GM21526 (cell line): ENCODE measurements around the gene EPC2.
"Not testable (repeated sequence)": the region's sequence is repeated elsewhere in the genome, so short reads cannot be mapped to it uniquely, and the experiment has no call there.

Source experiments
- ATAC-seq: cut with Tn5 transposase; IDR thresholded peaks from one replicate; pipeline ENCODE4 v1.9.1; 2021; ENCODE audit warnings: moderate library complexity; ENCODE audit not compliant: unreplicated experiment, low FRiP score

EPC2 gene

GRCh38 chr2:148790172-148790571 lies 145.6 kb downstream of the EPC2 start:
- not testable (repeated sequence) for ATAC-seq

GRCh38 chr2:148794558-148794957 lies 150.0 kb downstream of the EPC2 start:
- ATAC-seq, result no peak

- no peak for ATAC-seq
These were observed 152.4 kb downstream of the EPC2 start for GRCh38 chr2:148796735-148797512.

GRCh38 chr2:148802448-148803220 lies 158.1 kb downstream of the EPC2 start:
- ATAC-seq, result no peak

- no peak for ATAC-seq
These were observed 165.5 kb downstream of the EPC2 start for GRCh38 chr2:148810081-148810480.

GRCh38 chr2:148812306-148812705 lies 167.8 kb downstream of the EPC2 start:
- no peak for ATAC-seq

GRCh38 chr2:148813603-148814065 lies 169.1 kb downstream of the EPC2 start:
- peak; percentile 100 for ATAC-seq

GRCh38 chr2:148814143-148814859 lies 169.8 kb downstream of the EPC2 start:
- no peak for ATAC-seq

- ATAC-seq, result no peak
These were observed 170.4 kb downstream of the EPC2 start for GRCh38 chr2:148814860-148815419.

- ATAC-seq, result no peak
These were observed 171.6 kb downstream of the EPC2 start for GRCh38 chr2:148816176-148816575.

- ATAC-seq, result no peak
These were observed 172.7 kb downstream of the EPC2 start for GRCh38 chr2:148817210-148817708.

- ATAC-seq, result no peak
These were observed 174.6 kb downstream of the EPC2 start for GRCh38 chr2:148819019-148819585.

- no peak for ATAC-seq
These were observed 179.6 kb downstream of the EPC2 start for GRCh38 chr2:148824190-148824589.

- ATAC-seq, result no peak
These were observed 182.2 kb downstream of the EPC2 start for GRCh38 chr2:148826791-148827190.

GRCh38 chr2:148828941-148829340 lies 184.4 kb downstream of the EPC2 start:
- no peak for ATAC-seq

GRCh38 chr2:148829618-148830017 lies 185.1 kb downstream of the EPC2 start:
- ATAC-seq, result no peak

GRCh38 chr2:148832637-148833036 lies 188.1 kb downstream of the EPC2 start:
- ATAC-seq, result no peak
